AG09319 (cell line): ENCODE results near the gene RTP2.

ENCODE experiments used
- DNase-seq: peaks from one replicate; pipeline ENCODE4 v3.0.0-alpha.2; 2010; ENCODE audit warnings: low read depth; ENCODE audit errors: extremely low read depth
- CTCF ChIP-seq: IDR thresholded peaks from 2 replicates; pipeline ENCODE4 v1.5.1; 2011; ENCODE audit warnings: low read depth, mild to moderate bottlenecking, inconsistent platforms, low read length, moderate library complexity

The RTP2 gene

GRCh38 chr3:187746059-187746441 is 43.7 kb upstream of the RTP2 start:
- TF ChIP-seq CTCF = no peak
- no peak for DNase-seq

- no peak for TF ChIP-seq CTCF
- peak; percentile 97 for DNase-seq
Measured at GRCh38 chr3:187745201-187746058, 43.1 kb upstream of the RTP2 start, which contains the start of gene BCL6. Gene BCL6, minus strand, starts transcription at chr3:187745468. Its CDS starts 11,775 bp downstream, at chr3:187733693.

- no peak for TF ChIP-seq CTCF
- no peak for DNase-seq
Measured at GRCh38 chr3:187744169-187745151, 42.1 kb upstream of the RTP2 start.

GRCh38 chr3:187743195-187744141 is 41.1 kb upstream of the RTP2 start:
- no peak for DNase-seq
- TF ChIP-seq CTCF = no peak

GRCh38 chr3:187742351-187743171 is 40.2 kb upstream of the RTP2 start:
- no peak for TF ChIP-seq CTCF
- DNase-seq = no peak
